H54 (cell line): ENCODE results near the gene EML1.

Experiments
- DNase-seq: peaks from one replicate; pipeline ENCODE4 v3.0.0; 2011; ENCODE audit warnings: low spot score, mixed read lengths; ENCODE audit not compliant: insufficient read length
- FAIRE-seq: peaks from 3 replicates; lab custom pipeline; 2011; peaks lifted over from hg19 to GRCh38; lab: Jason Lieb, UNC
- POLR2A ChIP-seq: IDR thresholded peaks from 2 replicates; pipeline ENCODE4 v1.6.1; 2011; ENCODE audit warnings: low read depth, mild to moderate bottlenecking, low read length

EML1 gene

GRCh38 chr14:99812096-99812750 lies 19.0 kb downstream of the EML1 start:
- TF ChIP-seq POLR2A, result no peak
- FAIRE-seq, result no peak

GRCh38 chr14:99812892-99813291 lies 19.7 kb downstream of the EML1 start:
- FAIRE-seq (no peak), DNase-seq (no peak)
- TF ChIP-seq POLR2A, result no peak

More at GRCh38 chr14:99812096-99812750, 19.0 kb downstream of the EML1 start:
- DNase-seq, result no peak

GRCh38 chr14:99815696-99816095 lies 22.5 kb downstream of the EML1 start:
- DNase-seq, result no peak
- no peak for FAIRE-seq
- TF ChIP-seq POLR2A, result no peak

- TF ChIP-seq POLR2A, result no peak
- FAIRE-seq, result no peak
- DNase-seq, result no peak
These were observed 23.0 kb downstream of the EML1 start for GRCh38 chr14:99816217-99816616.

- FAIRE-seq (no peak), DNase-seq (no peak)
- no peak for TF ChIP-seq POLR2A
These were observed 23.4 kb downstream of the EML1 start for GRCh38 chr14:99816642-99817041.

- FAIRE-seq, result no peak
- TF ChIP-seq POLR2A, result no peak
- DNase-seq, result no peak
These were observed 24.1 kb downstream of the EML1 start for GRCh38 chr14:99817331-99817730.

- no peak for FAIRE-seq
- no peak for TF ChIP-seq POLR2A
- no peak for DNase-seq
These were observed 25.4 kb downstream of the EML1 start for GRCh38 chr14:99818503-99819036.

GRCh38 chr14:99819514-99819913 lies 26.3 kb downstream of the EML1 start:
- FAIRE-seq (no peak), DNase-seq (no peak)
- TF ChIP-seq POLR2A, result no peak

- DNase-seq (no peak), FAIRE-seq (no peak)
- no peak for TF ChIP-seq POLR2A
These were observed 27.6 kb downstream of the EML1 start for GRCh38 chr14:99820702-99821331.

- FAIRE-seq, result peak; percentile 90
- TF ChIP-seq POLR2A, result no peak
- peak; percentile 36 for DNase-seq
These were observed 28.6 kb downstream of the EML1 start for GRCh38 chr14:99821519-99822508.

- no peak for DNase-seq
- no peak for TF ChIP-seq POLR2A
- FAIRE-seq, result no peak
These were observed 29.7 kb downstream of the EML1 start for GRCh38 chr14:99822800-99823455.

GRCh38 chr14:99824776-99825175 lies 31.6 kb downstream of the EML1 start:
- no peak for TF ChIP-seq POLR2A
- DNase-seq, result no peak
- FAIRE-seq, result no peak

GRCh38 chr14:99829450-99829849 lies 36.2 kb downstream of the EML1 start:
- FAIRE-seq (no peak), DNase-seq (no peak)
- TF ChIP-seq POLR2A, result no peak
